ENCODE data around the gene DHRSX.

- TF ChIP-seq POLR2A (IDR thresholded peaks at IDR 0.05), result no peak
- TF ChIP-seq CTCF (IDR thresholded peaks at IDR 0.05), result no peak
- no peak for TF ChIP-seq POLR2AphosphoS5 (IDR thresholded peaks at IDR 0.05)
These were observed 10.1 kb downstream of the DHRSX start for GRCh38 chrX:2490634-2491033.

All from prostate gland (tissue), 2 donors.